Heart left ventricle (tissue), 16 donors: ENCODE data around the gene HPSE. TPM values are rescaled to one million over a fixed set of nuclear protein-coding genes. Genes with fewer than 3 reads are reported as not detected.

Source experiments
- ATAC-seq, 4 donors: fragments of 200-7000 bp; cut with Tn5 transposase; one replicate each; pipeline ENCODE4 v1.9.1; 2020 to 2022; ENCODE audit warnings: moderate library complexity in 4 of 4, mild to moderate bottlenecking in 3 of 4, moderate number of reproducible peaks in 1 of 4
- DNase-seq, 5 donors: peaks; one replicate each; pipeline ENCODE4 v3.0.0-alpha.2; 2020
- H3K27ac ChIP-seq, 12 donors: fragments of 200-600 bp; sonication (generic) in 4 of 12; one replicate each; pipeline versions ENCODE4 v1.5.0 to v1.8.0; 2016 to 2022; ENCODE audit warnings: mild to moderate bottlenecking in 2 of 12
- H3K27me3 ChIP-seq, 9 donors: fragments of 200-600 bp; sonication (generic) in 2 of 9; one replicate each; pipeline versions ENCODE4 v1.5.1 to v1.8.0; 2016 to 2022; ENCODE audit warnings: mild to moderate bottlenecking in 3 of 9
- H3K36me3 ChIP-seq, 9 donors: fragments of 200-600 bp; sonication (generic) in 2 of 9; one replicate each; pipeline versions ENCODE4 v1.5.0 to v1.8.0; 2018 to 2022; ENCODE audit warnings: mild to moderate bottlenecking in 2 of 9
- H3K4me1 ChIP-seq, 12 donors: fragments of 200-600 bp; sonication (generic) in 4 of 12; one replicate each; pipeline versions ENCODE4 v1.5.0 to v1.8.0; 2016 to 2022; ENCODE audit warnings: mild to moderate bottlenecking in 3 of 12
- H3K4me3 ChIP-seq, 12 donors: fragments of 200-600 bp; sonication (generic) in 4 of 12; one replicate each; pipeline versions ENCODE4 v1.5.0 to v1.8.0; 2017 to 2022; ENCODE audit warnings: mild to moderate bottlenecking in 9 of 12, moderate library complexity in 4 of 12
- H3K9me3 ChIP-seq, 12 donors: fragments of 200-600 bp; sonication (generic) in 4 of 12; one replicate each; pipeline versions ENCODE4 v1.5.0 to v1.8.0; 2016 to 2022; ENCODE audit warnings: mild to moderate bottlenecking in 1 of 12
- POLR2A ChIP-seq, 2 donors: fragments of 450-650 bp; IDR thresholded peaks; one replicate each; pipeline ENCODE4 v1.6.1; 2017; ENCODE audit warnings: antibody characterized with exemption in 2 of 2, mild to moderate bottlenecking in 2 of 2, moderate library complexity in 2 of 2
- WGBS, 4 donors: extraction: QIAGEN DNeasy Blood & Tissue Kit in 2 of 4; methylation state at CpG; one replicate each; pipeline versions ENCODE4 v1.1.5 to v1.1.7; 2013 to 2018; 5-methylcytosine and 5-hydroxymethylcytosine counted together
- intact Hi-C, 10 donors: fragments of 100-400 bp; cut with DNase I; formaldehyde crosslinking; loops; one replicate each; pipeline versions ENCODE4 v1.11.1 to v1.14.2; 2022
- polyA plus RNA-seq, 2 donors: library from polyadenylated mRNA; stranded (reverse); fragments of 200-250 nt; gene quantifications; one replicate each; pipeline ENCODE4 v1.2.3, GENCODE V29; 2013
- total RNA-seq, 9 donors: library from RNA; depleted of rRNA in 2 of 9; stranded (reverse); fragments of >200 nt in 2 of 9; fragmentation: NEBNext Ultra II Directional in 3 of 9; extraction: Animal tissue kit (Norgen Biotek cat#: 25700) in 3 of 9; gene quantifications; one replicate each; pipeline versions ENCODE4 v1.1.0 to v1.2.4, GENCODE V29; 2016 to 2023
- TF ChIP-seq, protein P1 (sequence below), 12 donors: fragments of 200-600 bp; sonication (generic) in 4 of 12; IDR thresholded peaks; one replicate each; pipeline versions ENCODE4 v1.5.0 to v1.8.0; 2018 to 2022; ENCODE audit warnings: antibody characterized with exemption in 12 of 12, mild to moderate bottlenecking in 5 of 12
- donor health status: ischemic (EF 13 %, LVEDD 7.1; RV severe dilation, severe dysfunction).
- donor health status: healthy with polysubstance abuse.
- donor health status: DM: no; HTN: yes; CAD: no.
- donor health status: DM: no; HTN: no; CAD: no.
- donor health status: ischemic (EF 25% LVEDD 6.9; RV normal size, moderate dysfunction).
- donor health status: ischemic (EF 25% LVEDD 5.7; RV mildly dilated, moderate dysfunction).
- donor health status: healthy.
- donor health status: DM: yes; HTN: yes; CAD: no.
- donor health status: ischemic (EF 35%, LVEDD 5.7; RV mildly dilated, moderate dysfunction).
- donor health status: nonischemic (EF 11% LVEDD 7.7; RV severe dilation, severe dysfunction).
- donor health status: DM: yes; HTN: yes; CAD: no.
- donor health status: PGD.
- donor health status: ischemic (EF 29% LVEDD 5.4; RV normal size, mild dysfunction).
- donor health status: nonischemic (EF 23%, LVEDD 6.1; RV moderate dilation, normal function).

HPSE gene
- total and polyA plus RNA-seq, 11 donors: 0.15 to 6.2 (median 0.65) TPM

DNA sequence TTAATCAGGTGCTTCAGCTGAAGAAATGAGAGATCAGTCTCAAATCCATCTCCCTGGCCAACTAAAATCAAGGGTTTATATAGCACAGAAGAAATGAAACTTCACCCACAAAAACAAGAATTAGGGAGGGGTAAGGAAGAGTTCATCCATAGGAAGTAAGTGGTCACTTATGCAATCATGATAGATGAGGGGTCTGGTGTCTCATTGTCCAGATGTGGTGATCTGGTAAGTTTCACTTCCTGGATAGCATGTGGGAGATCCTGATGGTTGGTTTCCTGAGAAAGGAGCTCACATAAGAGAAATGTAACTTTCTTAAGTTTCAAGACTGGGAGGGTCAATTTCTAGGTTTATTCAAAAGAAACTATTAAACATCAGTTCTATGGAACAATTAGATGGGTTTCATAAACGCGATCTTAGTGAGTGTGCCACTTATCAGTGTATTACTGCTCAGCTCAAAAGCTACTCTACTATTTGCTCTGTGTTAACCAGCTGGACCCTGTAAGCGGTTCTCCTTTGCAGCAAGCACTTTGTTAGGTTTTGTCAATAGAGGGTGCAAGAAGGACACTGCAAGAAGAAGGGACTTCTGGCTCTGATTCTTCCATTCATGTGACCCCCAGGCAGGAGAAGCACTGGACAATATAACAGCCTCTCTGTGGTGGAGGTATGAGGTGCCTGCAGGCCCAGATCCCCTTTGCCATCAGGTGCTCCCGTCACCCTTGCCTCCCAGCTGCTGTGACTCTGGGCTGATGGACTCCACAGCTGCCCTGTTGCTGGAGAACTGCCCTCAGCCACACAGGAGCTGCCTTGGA lies 35.4 kb upstream of the HPSE start:
- H3K27me3 ChIP-seq: no peaks in the 10 kb centered on the region
- H3K4me3 ChIP-seq: no peak overlapping the region
- 66 to 88% (median 79%) methylated on average over 4 of the region's 4 CpGs for WGBS, 4 donors
- peaks cover 0 to 12% (median 0%) of the 10 kb centered on the region in 12 donors for H3K4me1 ChIP-seq
- ATAC-seq: peak in 2 of 4 donors; percentile 34 to 54
- H3K9me3 ChIP-seq: no peaks in the 10 kb centered on the region
- DNase-seq: no peak
- no peaks in the 10 kb centered on the region for H3K36me3 ChIP-seq
- no peak for TF ChIP-seq POLR2A (IDR thresholded peaks at IDR 0.05)
- TF ChIP-seq, protein P1, sequence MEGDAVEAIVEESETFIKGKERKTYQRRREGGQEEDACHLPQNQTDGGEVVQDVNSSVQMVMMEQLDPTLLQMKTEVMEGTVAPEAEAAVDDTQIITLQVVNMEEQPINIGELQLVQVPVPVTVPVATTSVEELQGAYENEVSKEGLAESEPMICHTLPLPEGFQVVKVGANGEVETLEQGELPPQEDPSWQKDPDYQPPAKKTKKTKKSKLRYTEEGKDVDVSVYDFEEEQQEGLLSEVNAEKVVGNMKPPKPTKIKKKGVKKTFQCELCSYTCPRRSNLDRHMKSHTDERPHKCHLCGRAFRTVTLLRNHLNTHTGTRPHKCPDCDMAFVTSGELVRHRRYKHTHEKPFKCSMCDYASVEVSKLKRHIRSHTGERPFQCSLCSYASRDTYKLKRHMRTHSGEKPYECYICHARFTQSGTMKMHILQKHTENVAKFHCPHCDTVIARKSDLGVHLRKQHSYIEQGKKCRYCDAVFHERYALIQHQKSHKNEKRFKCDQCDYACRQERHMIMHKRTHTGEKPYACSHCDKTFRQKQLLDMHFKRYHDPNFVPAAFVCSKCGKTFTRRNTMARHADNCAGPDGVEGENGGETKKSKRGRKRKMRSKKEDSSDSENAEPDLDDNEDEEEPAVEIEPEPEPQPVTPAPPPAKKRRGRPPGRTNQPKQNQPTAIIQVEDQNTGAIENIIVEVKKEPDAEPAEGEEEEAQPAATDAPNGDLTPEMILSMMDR (IDR thresholded peaks at IDR 0.05): no peak
- intact Hi-C loops: no loop called here
- H3K27ac ChIP-seq: no peak overlapping the region

DNA sequence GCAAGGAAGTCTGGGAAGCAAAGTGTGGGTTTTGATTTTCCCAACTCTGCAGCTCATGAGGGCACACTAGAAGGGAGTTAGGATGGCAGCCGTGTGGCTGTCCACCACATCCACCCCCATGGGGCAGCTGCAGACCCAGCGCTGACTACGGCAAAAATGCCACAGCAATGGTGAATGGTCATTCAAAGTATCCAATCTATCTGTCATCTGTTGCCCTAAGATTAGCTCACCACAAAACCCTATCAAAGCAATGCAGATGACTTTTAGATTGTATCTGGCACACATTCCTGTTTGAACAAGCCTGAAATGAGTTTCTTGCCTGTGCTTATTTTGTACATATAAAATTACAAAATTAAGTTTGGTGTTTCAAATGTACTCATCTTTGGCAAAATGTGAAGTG lies 29.7 kb upstream of the HPSE start:
- WGBS, 4 donors: 78 to 90% (median 90%) methylated on average over 3 of the region's 3 CpGs
- no peak overlapping the region for H3K4me3 ChIP-seq
- H3K9me3 ChIP-seq: no peaks in the 10 kb centered on the region
- H3K36me3 ChIP-seq: no peaks in the 10 kb centered on the region
- no peak overlapping the region for H3K27ac ChIP-seq
- ATAC-seq (no peak), DNase-seq (no peak)
- intact Hi-C loops: no loop called here
- no peak for TF ChIP-seq POLR2A (IDR thresholded peaks at IDR 0.05)
- TF ChIP-seq, protein P1 (IDR thresholded peaks at IDR 0.05): no peak
- H3K4me1 ChIP-seq: peaks cover 0 to 5% (median 0%) of the 10 kb centered on the region in 12 donors
- no peaks in the 10 kb centered on the region for H3K27me3 ChIP-seq

DNA sequence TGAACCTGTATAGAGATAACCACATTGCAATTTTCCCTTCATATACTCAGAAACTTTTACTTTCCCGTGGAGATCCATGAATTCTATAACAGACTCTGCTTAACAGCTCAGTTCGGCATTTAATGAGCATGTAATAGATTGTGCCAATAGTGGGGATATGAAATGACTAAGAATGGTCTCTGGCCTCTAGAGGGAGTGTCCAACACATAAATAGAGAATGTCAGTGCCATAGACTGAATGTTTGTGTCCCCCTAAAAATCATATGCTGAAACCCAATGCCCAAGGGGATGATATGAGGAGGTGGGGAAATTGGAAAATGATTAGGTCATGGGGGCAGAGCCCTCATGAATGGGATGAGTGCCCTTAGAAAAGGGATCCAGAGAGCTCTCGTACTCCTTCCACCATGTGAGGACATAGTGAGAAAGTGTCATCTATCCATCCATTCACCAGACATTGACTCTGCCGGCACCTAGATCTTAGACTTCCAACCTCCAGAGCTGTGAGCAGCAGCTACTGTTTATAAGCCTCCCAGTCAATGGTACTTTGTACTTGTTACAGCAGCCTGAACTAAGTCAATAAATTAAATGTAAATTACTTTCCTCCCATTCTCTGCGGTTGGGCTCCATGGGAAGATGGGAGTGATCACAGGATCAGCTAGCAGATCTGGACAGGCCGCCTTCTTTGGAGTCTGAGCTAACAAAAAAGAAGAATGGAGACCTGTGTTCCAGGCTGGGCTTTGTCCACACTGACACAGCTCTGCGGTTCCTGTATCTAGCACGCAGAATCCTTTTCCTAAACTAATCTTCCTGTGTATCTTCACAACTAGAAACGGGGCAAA lies 28.1 kb upstream of the HPSE start:
- peaks cover 0 to 2% (median 0%) of the 10 kb centered on the region in 12 donors for H3K4me1 ChIP-seq
- DNase-seq (no peak), ATAC-seq (no peak)
- H3K36me3 ChIP-seq: no peaks in the 10 kb centered on the region
- no peak overlapping the region for H3K4me3 ChIP-seq
- intact Hi-C loops: no loop called here
- 82 to 87% (median 85%) methylated on average over 9 of the region's 9 CpGs for WGBS, 4 donors
- no peak overlapping the region for H3K27ac ChIP-seq
- H3K9me3 ChIP-seq: no peaks in the 10 kb centered on the region
- no peaks in the 10 kb centered on the region for H3K27me3 ChIP-seq
- TF ChIP-seq, protein P1 (IDR thresholded peaks at IDR 0.05): peak in 8 of 12 donors; percentile 14 to 36 (median 22)
- TF ChIP-seq POLR2A (IDR thresholded peaks at IDR 0.05): no peak
